HEK293 (cell line): ENCODE results near the gene ZFP91.

Experiments used
- CTCF ChIA-PET: fragments of 350-600 bp; formaldehyde crosslinking; extraction: SDS; loops from one replicate; lab custom pipeline; 2021; ENCODE audit warnings: antibody characterized with exemption; lab: Yijun Ruan, JAX
- POLR2A ChIA-PET: fragments of 300-600 bp; formaldehyde crosslinking; extraction: SDS; loops from one replicate; lab custom pipeline; 2020; ENCODE audit warnings: antibody characterized with exemption, inconsistent platforms; lab: Yijun Ruan, JAX
- H3K27ac ChIP-seq: fragments of 200-500 bp; sonication (Bioruptor generic); 2 replicates; pipeline ENCODE4 v1.5.1; 2014; ENCODE audit warnings: low read depth, low read length, control low read depth, inconsistent platforms; ENCODE audit errors: extremely low read depth
- H3K36me3 ChIP-seq, 2 experiments: fragments of 200-500 bp in 1 of 2; sonication (Bioruptor generic) in 1 of 2; 1 replicate in 1 of 2; 2 replicates in 1 of 2; pipeline ENCODE4 v1.5.1; 2014 to 2017; ENCODE audit warnings: inconsistent platforms in 2 of 2, low read length in 2 of 2; ENCODE audit not compliant: control insufficient read depth in 2 of 2, insufficient read depth in 1 of 2
- H3K4me1 ChIP-seq: fragments of 200-500 bp; sonication (Bioruptor generic); 2 replicates; pipeline ENCODE4 v1.5.1; 2014; ENCODE audit warnings: mild to moderate bottlenecking, low read length, inconsistent platforms; ENCODE audit not compliant: control insufficient read depth, insufficient read depth
- H3K4me3 ChIP-seq: 2 replicates; pipeline ENCODE4 v1.5.1; 2011; ENCODE audit warnings: low read depth, mild to moderate bottlenecking, control low read depth, low read length, moderate library complexity
- H3K9me3 ChIP-seq: fragments of 200-500 bp; sonication (Bioruptor generic); 2 replicates; pipeline ENCODE4 v1.5.1; 2014; ENCODE audit warnings: low read depth, low read length, inconsistent platforms; ENCODE audit not compliant: control insufficient read depth, insufficient read depth
- GLI4 ChIP-seq: fragments of 450-650 bp; formaldehyde crosslinking; IDR thresholded peaks from 2 replicates; pipeline ENCODE4 v1.5.1; 2016; ENCODE audit warnings: missing biosample characterization, missing genetic modification characterization
- KLF8 ChIP-seq: fragments of 450-650 bp; formaldehyde crosslinking; IDR thresholded peaks from 2 replicates; pipeline ENCODE4 v1.5.1; 2016; ENCODE audit warnings: missing biosample characterization, missing genetic modification characterization
- MZF1 ChIP-seq: fragments of 450-650 bp; formaldehyde crosslinking; IDR thresholded peaks from 2 replicates; pipeline ENCODE4 v1.5.1; 2017; ENCODE audit warnings: missing biosample characterization, missing genetic modification characterization, borderline replicate concordance
- PRDM6 ChIP-seq: fragments of 450-650 bp; formaldehyde crosslinking; IDR thresholded peaks from 2 replicates; pipeline ENCODE4 v1.5.1; 2017; ENCODE audit warnings: missing biosample characterization, missing genetic modification characterization
- YY2 ChIP-seq: fragments of 450-650 bp; formaldehyde crosslinking; IDR thresholded peaks from 2 replicates; pipeline ENCODE4 v1.5.1; 2016; ENCODE audit warnings: missing biosample characterization, missing genetic modification characterization
- ZBTB17 ChIP-seq: fragments of 450-650 bp; formaldehyde crosslinking; IDR thresholded peaks from 2 replicates; pipeline ENCODE4 v1.5.1; 2016; ENCODE audit warnings: missing biosample characterization, missing genetic modification characterization
- ZNF174 ChIP-seq: fragments of 450-650 bp; formaldehyde crosslinking; IDR thresholded peaks from 2 replicates; pipeline ENCODE4 v1.5.0; 2017; ENCODE audit warnings: missing biosample characterization, mild to moderate bottlenecking, missing genetic modification characterization
- ZNF175 ChIP-seq: fragments of 450-650 bp; formaldehyde crosslinking; IDR thresholded peaks from 2 replicates; pipeline ENCODE4 v1.5.1; 2016; ENCODE audit warnings: missing biosample characterization, missing genetic modification characterization
- ZNF214 ChIP-seq: fragments of 450-650 bp; formaldehyde crosslinking; IDR thresholded peaks from 2 replicates; pipeline ENCODE4 v1.5.1; 2017; ENCODE audit warnings: missing biosample characterization, mild to moderate bottlenecking, missing genetic modification characterization, borderline replicate concordance
- ZNF26 ChIP-seq: fragments of 450-650 bp; formaldehyde crosslinking; IDR thresholded peaks from 2 replicates; pipeline ENCODE4 v1.5.1; 2016; ENCODE audit warnings: missing biosample characterization, missing genetic modification characterization
- ZNF266 ChIP-seq: fragments of 450-650 bp; formaldehyde crosslinking; IDR thresholded peaks from 2 replicates; pipeline ENCODE4 v1.5.1; 2016; ENCODE audit warnings: missing biosample characterization, missing genetic modification characterization, low read depth
- ZNF362 ChIP-seq: fragments of 450-650 bp; formaldehyde crosslinking; IDR thresholded peaks from 2 replicates; pipeline ENCODE4 v1.5.1; 2016; ENCODE audit warnings: missing biosample characterization, missing genetic modification characterization
- ZNF37A ChIP-seq: fragments of 450-650 bp; IDR thresholded peaks from 2 replicates; pipeline ENCODE4 v1.5.1; 2018; ENCODE audit warnings: missing biosample characterization, missing genetic modification characterization
- ZNF391 ChIP-seq: fragments of 450-650 bp; formaldehyde crosslinking; IDR thresholded peaks from 2 replicates; pipeline ENCODE4 v1.5.1; 2016; ENCODE audit warnings: low read depth, missing biosample characterization, missing genetic modification characterization, borderline replicate concordance
- ZNF394 ChIP-seq: fragments of 450-650 bp; formaldehyde crosslinking; IDR thresholded peaks from 2 replicates; pipeline ENCODE4 v1.5.1; 2016; ENCODE audit warnings: missing biosample characterization, missing genetic modification characterization, mild to moderate bottlenecking, moderate library complexity, borderline replicate concordance
- ZNF423 ChIP-seq: fragments of 450-650 bp; formaldehyde crosslinking; IDR thresholded peaks from 2 replicates; pipeline ENCODE4 v1.5.1; 2016; ENCODE audit warnings: missing biosample characterization, missing genetic modification characterization
- ZNF555 ChIP-seq: fragments of 450-650 bp; formaldehyde crosslinking; conservative IDR thresholded peaks from 2 replicates; pipeline ENCODE4 v1.5.1; 2017; ENCODE audit warnings: missing biosample characterization, mild to moderate bottlenecking, missing genetic modification characterization, inconsistent platforms
- ZNF585B ChIP-seq: fragments of 450-650 bp; formaldehyde crosslinking; IDR thresholded peaks from 2 replicates; pipeline ENCODE4 v1.5.1; 2016; ENCODE audit warnings: missing biosample characterization, missing genetic modification characterization
- ZNF626 ChIP-seq: fragments of 450-650 bp; sonication (Bioruptor Pico); formaldehyde crosslinking; IDR thresholded peaks from 2 replicates; pipeline ENCODE4 v1.5.1; 2018; ENCODE audit warnings: missing biosample characterization, missing genetic modification characterization, inconsistent platforms
- ZNF645 ChIP-seq: fragments of 450-650 bp; formaldehyde crosslinking; IDR thresholded peaks from 2 replicates; pipeline ENCODE4; 2016; ENCODE audit warnings: missing biosample characterization, missing genetic modification characterization
- ZNF670 ChIP-seq: fragments of 450-650 bp; formaldehyde crosslinking; IDR thresholded peaks from 2 replicates; pipeline ENCODE4 v1.5.1; 2016; ENCODE audit warnings: missing biosample characterization, missing genetic modification characterization, low read depth
- TF ChIP-seq, protein P1 (sequence below): IDR thresholded peaks from 2 replicates; pipeline ENCODE4 v1.6.1; 2011; ENCODE audit warnings: mild to moderate bottlenecking, low read depth, low read length, borderline replicate concordance
- TF ChIP-seq, protein P2 (sequence below): fragments of 450-650 bp; formaldehyde crosslinking; IDR thresholded peaks from 2 replicates; pipeline ENCODE4 v1.5.1; 2016; ENCODE audit warnings: missing biosample characterization, missing genetic modification characterization

The ZFP91 gene

GRCh38 chr11:58549644-58550043 is 29.2 kb upstream of the ZFP91 start (continued):
- TF ChIP-seq ZNF174 (tag by site-specific recombination): no peak
- no peak for TF ChIP-seq ZBTB17

- CTCF ChIA-PET: interaction anchor here (0.6 kb wide), 1 partner anchor 21 kb away, joined by 6 read pairs; no protein-coding TSS in a partner anchor
- Histone ChIP-seq H3K4me3 (no peak overlapping the region), H3K36me3 (peaks cover 0 to 6% of the 10 kb centered on the region in 2 experiments; a peak in 1 of 3 replicates), H3K9me3 (no peaks in the 10 kb centered on the region), H3K27ac (no peak overlapping the region)
- POLR2A ChIA-PET: no interaction called here
- no peak for TF ChIP-seq ZNF26 (tag by site-specific recombination)
- TF ChIP-seq KLF8: no peak
- TF ChIP-seq ZNF585B (tag by site-specific recombination): no peak
- TF ChIP-seq ZNF394 (tag by site-specific recombination): no peak
- no peak for TF ChIP-seq ZNF645 (tag by site-specific recombination)
- TF ChIP-seq MZF1 (tag by site-specific recombination): no peak
- TF ChIP-seq ZNF175 (tag by site-specific recombination): no peak
- TF ChIP-seq ZNF37A: no peak
- no peak for TF ChIP-seq ZNF626 (tag by site-specific recombination)
- no peak for TF ChIP-seq ZNF670
- no peak for TF ChIP-seq PRDM6 (tag by site-specific recombination)
- TF ChIP-seq, protein P1, sequence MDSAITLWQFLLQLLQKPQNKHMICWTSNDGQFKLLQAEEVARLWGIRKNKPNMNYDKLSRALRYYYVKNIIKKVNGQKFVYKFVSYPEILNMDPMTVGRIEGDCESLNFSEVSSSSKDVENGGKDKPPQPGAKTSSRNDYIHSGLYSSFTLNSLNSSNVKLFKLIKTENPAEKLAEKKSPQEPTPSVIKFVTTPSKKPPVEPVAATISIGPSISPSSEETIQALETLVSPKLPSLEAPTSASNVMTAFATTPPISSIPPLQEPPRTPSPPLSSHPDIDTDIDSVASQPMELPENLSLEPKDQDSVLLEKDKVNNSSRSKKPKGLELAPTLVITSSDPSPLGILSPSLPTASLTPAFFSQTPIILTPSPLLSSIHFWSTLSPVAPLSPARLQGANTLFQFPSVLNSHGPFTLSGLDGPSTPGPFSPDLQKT: no peak
- TF ChIP-seq YY2: no peak
- no peak for TF ChIP-seq GLI4 (tag by site-specific recombination)
- TF ChIP-seq, all 188 proteins: peak for 0
- no peaks in the 10 kb centered on the region for H3K4me1 ChIP-seq
These were observed 18.0 kb upstream of the ZFP91 start for GRCh38 chr11:58560842-58561241.

DNA sequence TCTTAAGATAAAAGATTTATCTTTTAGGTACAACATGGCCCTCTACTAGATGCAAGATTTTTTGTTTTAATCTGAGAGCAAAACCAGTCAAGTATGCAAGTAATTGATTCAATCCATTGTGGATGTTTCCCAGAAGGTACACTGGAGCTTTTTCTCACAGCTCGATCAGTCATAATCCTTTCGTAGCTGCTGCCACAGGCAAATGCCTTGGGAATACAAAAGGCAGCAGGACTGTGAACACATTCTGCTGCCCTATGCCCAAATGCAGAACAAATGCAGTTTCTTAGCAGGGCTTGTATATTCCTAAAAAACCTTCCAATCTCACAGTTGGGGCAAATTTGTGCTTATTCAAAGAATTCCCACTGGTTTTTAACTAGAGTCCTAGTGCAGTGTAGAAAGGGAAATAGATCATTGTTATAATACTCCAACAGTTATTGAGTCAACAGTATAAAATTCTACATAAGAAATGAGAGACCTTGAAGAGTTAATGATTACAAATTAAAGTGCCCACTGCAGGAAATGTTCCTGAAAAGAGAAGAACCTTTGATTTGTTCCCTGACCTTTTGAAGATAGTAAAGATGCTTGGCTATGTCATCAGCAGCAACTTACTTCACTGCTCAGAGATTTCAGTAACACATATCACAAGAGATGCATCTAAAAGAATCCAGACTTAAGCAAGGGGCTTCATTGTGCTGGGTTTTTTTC is 17.3 kb upstream of the ZFP91 start:
- Histone ChIP-seq H3K36me3 (peaks cover 0 to 6% of the 10 kb centered on the region in 2 experiments; a peak in 1 of 3 replicates), H3K27ac (no peak overlapping the region), H3K4me1 (no peaks in the 10 kb centered on the region), H3K9me3 (no peaks in the 10 kb centered on the region), H3K4me3 (no peak overlapping the region)
- POLR2A ChIA-PET: no interaction called here
- CTCF ChIA-PET: no interaction called here
- TF ChIP-seq, protein P2, sequence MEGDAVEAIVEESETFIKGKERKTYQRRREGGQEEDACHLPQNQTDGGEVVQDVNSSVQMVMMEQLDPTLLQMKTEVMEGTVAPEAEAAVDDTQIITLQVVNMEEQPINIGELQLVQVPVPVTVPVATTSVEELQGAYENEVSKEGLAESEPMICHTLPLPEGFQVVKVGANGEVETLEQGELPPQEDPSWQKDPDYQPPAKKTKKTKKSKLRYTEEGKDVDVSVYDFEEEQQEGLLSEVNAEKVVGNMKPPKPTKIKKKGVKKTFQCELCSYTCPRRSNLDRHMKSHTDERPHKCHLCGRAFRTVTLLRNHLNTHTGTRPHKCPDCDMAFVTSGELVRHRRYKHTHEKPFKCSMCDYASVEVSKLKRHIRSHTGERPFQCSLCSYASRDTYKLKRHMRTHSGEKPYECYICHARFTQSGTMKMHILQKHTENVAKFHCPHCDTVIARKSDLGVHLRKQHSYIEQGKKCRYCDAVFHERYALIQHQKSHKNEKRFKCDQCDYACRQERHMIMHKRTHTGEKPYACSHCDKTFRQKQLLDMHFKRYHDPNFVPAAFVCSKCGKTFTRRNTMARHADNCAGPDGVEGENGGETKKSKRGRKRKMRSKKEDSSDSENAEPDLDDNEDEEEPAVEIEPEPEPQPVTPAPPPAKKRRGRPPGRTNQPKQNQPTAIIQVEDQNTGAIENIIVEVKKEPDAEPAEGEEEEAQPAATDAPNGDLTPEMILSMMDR (tag by site-specific recombination): no peak
- no peak for TF ChIP-seq ZNF423 (tag by site-specific recombination)
- TF ChIP-seq PRDM6 (tag by site-specific recombination): no peak
- no peak for TF ChIP-seq ZNF555 (tag by site-specific recombination)
- no peak for TF ChIP-seq ZNF214 (tag by site-specific recombination)
- TF ChIP-seq ZNF362 (tag by site-specific recombination): no peak
- TF ChIP-seq ZNF266 (tag by site-specific recombination): no peak
- TF ChIP-seq ZNF391 (tag by site-specific recombination): no peak
- TF ChIP-seq ZNF585B (tag by site-specific recombination): no peak
